A549 treated with ZK216348 at 1 μM for 4 hours (cell line): Measurements from ENCODE around the gene TRAPPC1. TPM values are rescaled to one million over a fixed set of nuclear protein-coding genes. Genes with fewer than 3 reads are reported as not detected.

Experiments used
- total RNA-seq: library from RNA; stranded (reverse); fragments of 200-300 nt; extraction: Qiagen RNA extraction; gene quantifications from 5 replicates; pipeline ENCODE4 v1.2.3, GENCODE V29; 2022; ENCODE audit warnings: low read depth

The TRAPPC1 gene, protein sequence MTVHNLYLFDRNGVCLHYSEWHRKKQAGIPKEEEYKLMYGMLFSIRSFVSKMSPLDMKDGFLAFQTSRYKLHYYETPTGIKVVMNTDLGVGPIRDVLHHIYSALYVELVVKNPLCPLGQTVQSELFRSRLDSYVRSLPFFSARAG
- 313 to 386 TPM (median 328 TPM) in 5 replicates for total RNA-seq

DNA sequence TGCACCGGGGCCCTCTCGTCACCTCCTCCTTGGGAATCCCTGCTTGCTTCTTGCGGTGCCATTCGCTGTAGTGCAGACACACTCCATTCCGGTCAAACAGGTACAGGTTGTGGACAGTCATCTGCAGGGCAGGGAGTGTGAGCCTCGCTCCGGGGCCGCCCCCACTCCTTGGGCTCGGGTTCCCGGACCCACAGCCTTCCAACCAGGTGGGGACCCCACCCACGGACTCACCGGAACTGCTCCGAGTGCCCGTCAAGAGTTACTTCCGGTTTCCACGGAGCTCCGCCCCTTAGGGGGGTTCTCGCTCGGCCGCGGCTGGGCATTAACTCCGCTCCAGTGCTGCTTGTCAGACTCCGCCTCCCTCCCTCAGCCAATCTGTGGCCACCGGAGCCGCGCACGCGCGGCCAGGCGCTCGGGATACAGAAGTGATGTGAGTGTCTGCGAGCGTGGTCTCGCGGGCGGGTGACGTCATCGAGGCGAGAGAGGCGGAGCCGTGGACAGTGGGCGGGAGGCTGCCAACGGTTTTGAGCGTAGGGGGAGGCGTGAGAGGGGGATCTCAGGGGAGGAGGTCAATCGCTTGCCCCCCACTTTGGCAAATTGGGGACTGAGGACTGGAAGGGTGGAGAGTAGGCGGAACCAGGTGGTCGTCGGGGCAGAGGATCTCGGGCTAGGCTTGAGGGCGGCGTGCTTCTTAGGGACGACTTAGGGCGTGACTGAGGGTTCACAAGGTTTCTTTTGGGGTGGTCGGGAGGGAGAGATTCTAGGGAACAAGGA lies at the start of gene TRAPPC1, which contains the start of gene CNTROB:
Gene TRAPPC1 (minus strand): TSS at position 238 of the 774 bp plus-strand sequence. CDS start 117 bp downstream, at position 121.
Gene CNTROB (plus strand): TSS at position 498 of the 774 bp plus-strand sequence. CDS start 874 bp downstream, outside the sequence.

DNA sequence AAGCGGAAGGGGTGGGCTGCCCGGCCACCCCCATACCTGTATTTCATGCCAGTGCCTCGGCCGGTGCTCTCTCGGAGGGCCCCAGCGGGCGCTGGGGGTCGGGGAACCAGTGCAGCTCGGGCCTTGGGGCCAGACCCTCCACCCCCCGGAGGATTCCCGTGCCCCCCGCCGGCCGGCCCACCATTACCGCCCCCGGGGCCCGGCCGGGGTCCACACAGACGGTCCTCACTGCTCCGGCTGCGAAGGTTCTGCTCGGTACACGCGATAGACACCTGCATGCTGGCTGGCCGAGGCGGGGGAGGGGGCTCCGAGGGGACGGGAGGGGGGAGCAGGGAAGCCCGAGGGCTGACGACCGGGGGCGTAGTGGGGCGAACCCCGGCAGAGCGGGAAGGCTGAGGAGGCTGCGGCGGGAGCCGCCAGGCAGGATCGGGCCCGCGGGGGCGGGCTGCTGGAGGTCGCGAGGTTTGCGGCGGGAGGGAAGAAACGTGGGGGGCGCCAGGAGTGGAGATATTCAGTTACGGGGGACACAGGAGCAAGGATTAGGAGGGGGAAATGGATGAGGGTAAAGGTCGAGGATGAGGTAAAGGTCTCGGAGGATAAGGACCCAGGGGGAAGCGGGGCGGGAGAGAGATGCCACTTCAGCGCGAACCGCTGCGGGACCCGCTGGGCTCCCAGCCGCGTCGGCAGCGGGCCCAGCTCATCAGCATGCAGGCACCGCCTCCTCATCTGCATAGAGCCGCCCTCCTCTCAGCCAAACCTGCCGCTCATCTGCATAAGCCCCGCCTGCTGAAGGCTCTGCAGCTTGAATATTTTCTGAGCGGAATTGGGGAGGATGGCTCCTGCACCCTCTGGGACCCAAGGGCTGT lies 2.4 kb downstream of the TRAPPC1 start, which contains the start of gene KCNAB3:
Gene KCNAB3 (minus strand): TSS at position 699 of the 866 bp plus-strand sequence. CDS start 421 bp downstream, at position 278.

DNA sequence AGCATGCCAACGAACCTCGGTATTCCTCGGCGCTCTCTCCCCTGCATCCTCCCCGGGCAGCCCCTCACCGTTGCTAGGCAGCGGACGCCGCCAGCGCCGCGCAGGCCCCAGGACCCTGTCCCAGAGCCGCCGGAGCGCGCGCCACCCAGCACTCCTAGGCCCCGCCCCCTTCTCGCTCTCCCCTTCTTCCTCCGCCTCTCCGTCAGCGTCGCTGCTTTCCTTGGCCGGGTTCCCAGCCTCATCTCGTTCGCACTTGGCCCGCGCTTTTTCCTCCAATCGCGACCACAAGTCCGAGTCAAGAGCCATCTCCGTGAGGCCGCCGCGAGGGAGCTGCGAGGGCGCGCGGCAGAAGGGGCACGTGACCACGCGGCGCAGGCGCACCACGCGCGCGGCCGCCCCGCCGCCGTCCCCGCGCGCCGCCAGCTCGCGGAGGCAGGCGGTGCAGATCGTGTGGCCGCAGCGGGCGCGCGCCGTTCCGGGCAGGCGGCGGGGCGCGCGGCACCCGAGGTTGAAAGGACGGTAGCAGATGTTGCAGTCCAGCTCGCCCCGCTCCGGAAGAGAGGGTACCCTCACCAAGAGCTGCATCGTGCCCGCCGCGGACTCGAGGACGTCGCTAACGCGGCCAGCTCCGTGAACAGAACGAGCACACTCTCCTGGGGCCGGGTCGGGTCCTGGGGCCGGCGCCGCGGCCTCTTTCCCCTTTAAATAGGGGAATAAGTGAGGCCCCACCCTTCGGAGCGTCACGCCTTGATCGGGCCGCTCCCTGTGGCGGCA lies 15.9 kb downstream of the TRAPPC1 start, which contains the start of gene RNF227:
Gene RNF227 (minus strand): TSS at position 679 of the 774 bp plus-strand sequence. CDS start 94 bp downstream, at position 585.

DNA sequence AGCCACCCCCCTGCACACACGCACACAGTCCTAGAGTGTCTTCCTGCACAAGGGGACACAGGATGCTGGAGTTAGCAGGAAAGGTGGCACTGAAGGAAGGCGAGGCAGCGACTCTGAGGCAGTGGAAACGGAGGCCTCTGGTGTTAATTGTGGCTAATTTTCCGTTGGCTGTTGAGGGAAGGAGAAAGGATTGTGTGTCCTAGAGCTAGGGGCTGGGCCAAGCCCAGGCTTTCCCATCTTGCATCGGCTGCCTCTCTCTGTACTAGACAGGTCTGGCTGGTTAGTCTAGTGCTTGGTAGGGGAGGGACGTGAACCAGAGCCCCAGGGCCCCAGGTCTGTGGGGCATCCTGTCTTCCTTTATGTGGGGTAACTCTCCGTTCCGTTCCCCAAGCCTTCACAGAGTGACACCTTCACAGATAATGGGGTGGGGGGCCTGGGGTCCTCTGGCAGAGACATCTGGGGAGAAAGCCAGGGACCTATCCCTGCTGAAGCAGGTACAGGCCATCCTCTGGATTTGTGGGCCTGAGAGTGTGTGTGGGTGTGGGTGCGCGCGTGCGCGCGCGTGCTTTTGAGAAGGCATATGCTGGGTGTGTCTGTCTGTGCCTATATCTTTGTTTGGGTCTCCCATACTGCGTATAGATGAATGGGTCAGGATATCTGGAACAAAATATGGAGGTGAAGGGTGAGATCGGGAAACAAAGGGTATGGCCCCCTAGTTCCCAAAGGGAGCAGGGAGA lies 43.4 kb downstream of the TRAPPC1 start, which contains the start of gene CHD3:
Gene CHD3 (plus strand): TSS at position 606 of the 737 bp plus-strand sequence. CDS start 212 bp downstream, outside the sequence.

Other genes with a start within 250 kb of the TRAPPC1 start
- 38.9 to 53.5 TPM (median 49.6 TPM) in 5 replicates for gene TP53, start 244.5 kb downstream of the TRAPPC1 start, total RNA-seq
- 24.4 to 43.8 TPM (median 40.2 TPM) in 5 replicates for gene WRAP53, start 243.5 kb downstream of the TRAPPC1 start, total RNA-seq
- gene EFNB3, start 226.7 kb downstream of the TRAPPC1 start, total RNA-seq, result 1.2 to 1.7 TPM (median 1.5 TPM) in 5 replicates
- gene DNAH2, start 214.2 kb downstream of the TRAPPC1 start, total RNA-seq, result 0.01 TPM in 3 of 5 replicates, not detected in the others
- gene KDM6B, start 97.7 kb downstream of the TRAPPC1 start, total RNA-seq, result 9.3 to 23.7 TPM (median 15.1 TPM) in 5 replicates
- gene TMEM88, start 76.9 kb downstream of the TRAPPC1 start, total RNA-seq, result 0.30 to 0.46 TPM (median 0.45 TPM) in 5 replicates
- 177 to 244 TPM (median 225 TPM) in 5 replicates for gene NAA38, start 74.4 kb downstream of the TRAPPC1 start, total RNA-seq
- 19.4 to 24.5 TPM (median 20.9 TPM) in 5 replicates for gene CYB5D1, start 73.9 kb downstream of the TRAPPC1 start, total RNA-seq
- gene CHD3, start 43.2 kb downstream of the TRAPPC1 start, total RNA-seq, result 52.6 to 75.7 TPM (median 69.4 TPM) in 5 replicates
- gene RNF227, start 15.7 kb downstream of the TRAPPC1 start, total RNA-seq, result 0.99 to 1.7 TPM (median 1.3 TPM) in 5 replicates
- gene KCNAB3, start 2.1 kb downstream of the TRAPPC1 start, total RNA-seq, result 1.8 to 4.1 TPM (median 2.5 TPM) in 5 replicates
- 35.7 to 46.0 TPM (median 44.6 TPM) in 5 replicates for gene CNTROB, start 260 bp upstream of the TRAPPC1 start, total RNA-seq
- not detected in 5 replicates for gene GUCY2D, start 70.7 kb upstream of the TRAPPC1 start, total RNA-seq
- 0.12 TPM in 1 of 5 replicates, not detected in the others for gene ALOX15B, start 107.1 kb upstream of the TRAPPC1 start, total RNA-seq
- 1.1 to 2.3 TPM (median 1.6 TPM) in 5 replicates for gene ALOX12B, start 155.8 kb upstream of the TRAPPC1 start, total RNA-seq
- 5.6 to 9.2 TPM (median 8.1 TPM) in 5 replicates for gene ALOXE3, start 186.6 kb upstream of the TRAPPC1 start, total RNA-seq
- 1.1 to 5.5 TPM (median 4.0 TPM) in 5 replicates for gene HES7, start 192.2 kb upstream of the TRAPPC1 start, total RNA-seq
- 26.4 to 39.3 TPM (median 37.0 TPM) in 5 replicates for gene PER1, start 220.5 kb upstream of the TRAPPC1 start, total RNA-seq
- 27.1 to 33.9 TPM (median 29.7 TPM) in 5 replicates for gene VAMP2, start 231.0 kb upstream of the TRAPPC1 start, total RNA-seq
- 15.1 to 23.5 TPM (median 21.6 TPM) in 5 replicates for gene TMEM107, start 244.4 kb upstream of the TRAPPC1 start, total RNA-seq